Cardiac muscle cell (in vitro differentiated cells and primary cell): ENCODE measurements around the gene SRSF3. TPM values are rescaled to one million over a fixed set of nuclear protein-coding genes. Genes with fewer than 3 reads are reported as not detected.
A peak's percentile ranks its signal among the peaks of the same experiment; 100 is the strongest.
"Not testable (repeated sequence)": the region's sequence is repeated elsewhere in the genome, so short reads cannot be mapped to it uniquely, and the experiment has no call there.

ENCODE experiments used
- DNase-seq, 2 donors: peaks; one replicate each; pipeline versions ENCODE4 v3.0.0 to v3.0.0-alpha.2; 2010 to 2017; ENCODE audit warnings: low read depth in 1 of 2, low spot score in 1 of 2
- H3K27ac ChIP-seq: fragments of 200-600 bp; sonication (generic); 2 replicates; pipeline ENCODE4 v1.5.1; 2016
- H3K27me3 ChIP-seq: fragments of 200-600 bp; sonication (generic); 2 replicates; pipeline ENCODE4 v1.6.0; 2016; ENCODE audit warnings: control low read depth
- H3K36me3 ChIP-seq: fragments of 200-600 bp; sonication (generic); 2 replicates; pipeline ENCODE4 v1.5.1; 2016; ENCODE audit warnings: control low read depth
- H3K4me1 ChIP-seq: fragments of 200-600 bp; sonication (generic); 2 replicates; pipeline ENCODE4 v1.8.1; 2017; ENCODE audit warnings: low read depth, mild to moderate bottlenecking, mixed run types
- H3K4me3 ChIP-seq: fragments of 200-600 bp; sonication (generic); 2 replicates; pipeline ENCODE4 v1.5.1; 2016; ENCODE audit warnings: mild to moderate bottlenecking
- H3K9me3 ChIP-seq: fragments of 200-600 bp; sonication (generic); 2 replicates; pipeline ENCODE4 v1.5.1; 2017; ENCODE audit warnings: low read depth, mild to moderate bottlenecking, control low read depth
- CTCF ChIP-seq: IDR thresholded peaks from 2 replicates; pipeline ENCODE4 v1.5.1; 2012; ENCODE audit warnings: low read depth, mild to moderate bottlenecking, low read length
- polyA plus RNA-seq: library from polyadenylated mRNA; unstranded; fragments of >200 nt; fragmentation: Nextera tagmentation; extraction: Ambion mirVana; gene quantifications from 2 replicates; pipeline ENCODE4 v1.2.1, GENCODE V29; 2016
- total RNA-seq: library from RNA; depleted of rRNA; stranded (reverse); fragments of >200 nt; gene quantifications from 2 replicates; pipeline ENCODE4 v1.2.3, GENCODE V29; 2016

The SRSF3 gene
- total and polyA plus RNA-seq, 2 experiments from 2014 or later, result 122 to 184 TPM

GRCh38 chr6:36578030-36578429 is 16.1 kb upstream of the SRSF3 start:
- Histone ChIP-seq H3K4me3 (no peak overlapping the region), H3K9me3 (no peaks in the 10 kb centered on the region), H3K27me3 (no peaks in the 10 kb centered on the region), H3K27ac (no peak overlapping the region), H3K36me3 (no peaks in the 10 kb centered on the region), H3K4me1 (peaks cover 17% of the 10 kb centered on the region)
- DNase-seq, result no peak
- TF ChIP-seq CTCF, result no peak

DNA sequence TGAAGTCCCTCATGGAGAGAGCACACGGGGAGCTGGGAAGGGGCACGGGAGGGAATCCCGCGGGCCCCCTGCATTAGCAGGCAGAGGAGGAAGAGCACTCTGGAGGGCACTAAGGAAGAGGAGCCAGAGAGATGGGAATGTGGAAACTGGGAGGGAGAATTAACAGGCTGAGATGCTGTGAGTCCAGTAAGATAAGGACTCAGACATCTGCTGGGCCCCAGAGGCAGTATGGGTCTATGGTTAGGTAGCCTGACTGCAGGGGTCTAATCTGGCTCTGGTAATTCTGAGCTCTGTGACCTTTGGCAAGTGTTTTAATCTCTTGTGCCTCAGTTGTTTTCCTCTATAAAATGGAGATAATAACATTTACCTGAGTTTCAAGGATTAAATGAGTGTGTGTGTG is 15.7 kb upstream of the SRSF3 start:
- DNase-seq, result no peak
- Histone ChIP-seq H3K36me3 (no peaks in the 10 kb centered on the region), H3K27ac (no peak overlapping the region), H3K9me3 (no peaks in the 10 kb centered on the region), H3K27me3 (no peaks in the 10 kb centered on the region), H3K4me1 (peaks cover 17% of the 10 kb centered on the region), H3K4me3 (no peak overlapping the region)
- TF ChIP-seq CTCF, result no peak

- Histone ChIP-seq H3K27me3 (no peaks in the 10 kb centered on the region), H3K27ac (peak overlapping the region; percentile 96)
Measured at GRCh38 chr6:36580184-36580526, 14.0 kb upstream of the SRSF3 start.

DNA sequence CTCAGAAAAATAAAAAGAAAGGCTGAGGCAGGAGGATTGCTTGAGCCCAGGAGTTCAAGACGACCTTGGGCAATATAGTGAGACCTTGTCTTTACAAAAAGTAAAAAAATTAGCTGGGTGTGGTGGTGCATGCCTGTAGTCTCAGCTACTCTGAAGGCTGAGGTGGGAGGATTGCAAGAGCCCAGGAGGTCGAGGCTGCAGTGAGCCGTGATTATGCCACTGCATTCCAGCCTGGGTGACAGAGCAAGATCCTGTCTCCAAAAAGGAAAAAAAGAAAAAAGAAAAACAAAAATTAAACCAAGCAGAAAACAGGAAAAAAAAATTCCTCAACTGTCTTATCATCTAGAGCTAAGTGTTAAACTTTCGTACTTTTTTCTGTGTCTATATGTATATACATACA is 12.4 kb upstream of the SRSF3 start:
- no peaks in the 10 kb centered on the region for H3K27me3 ChIP-seq
- no peak for DNase-seq
- no peaks in the 10 kb centered on the region for H3K36me3 ChIP-seq
- H3K4me1 ChIP-seq, result peaks cover 17% of the 10 kb centered on the region
- H3K4me3 ChIP-seq, result no peak overlapping the region
- no peaks in the 10 kb centered on the region for H3K9me3 ChIP-seq
- TF ChIP-seq CTCF, result no peak
- no peak overlapping the region for H3K27ac ChIP-seq

More at GRCh38 chr6:36580184-36580526, 14.0 kb upstream of the SRSF3 start:
- Histone ChIP-seq H3K9me3 (no peaks in the 10 kb centered on the region), H3K4me1 (peaks cover 17% of the 10 kb centered on the region), H3K36me3 (no peaks in the 10 kb centered on the region), H3K4me3 (no peak overlapping the region)
- no peak for DNase-seq
- TF ChIP-seq CTCF, result no peak

- Histone ChIP-seq H3K27me3 (no peaks in the 10 kb centered on the region), H3K4me1 (no peaks in the 10 kb centered on the region), H3K36me3 (no peaks in the 10 kb centered on the region), H3K27ac (no peak overlapping the region), H3K9me3 (no peaks in the 10 kb centered on the region), H3K4me3 (no peak overlapping the region)
- no peak for TF ChIP-seq CTCF
- DNase-seq, result no peak
Measured at GRCh38 chr6:36586606-36587005, 7.6 kb upstream of the SRSF3 start.

GRCh38 chr6:36589025-36589400 is 5.1 kb upstream of the SRSF3 start:
- DNase-seq, result not testable (repeated sequence)

More at GRCh38 chr6:36589025-36589400, 5.1 kb upstream of the SRSF3 start:
- not testable (repeated sequence) for H3K4me1 ChIP-seq, H3K4me3 ChIP-seq, H3K27ac ChIP-seq, H3K36me3 ChIP-seq, H3K9me3 ChIP-seq, H3K27me3 ChIP-seq
